ENCODE results near the gene SLC25A33. TPM values are rescaled to one million over a fixed set of nuclear protein-coding genes. Genes with fewer than 3 reads are reported as not detected.

The SLC25A33 gene
- total RNA-seq, 1 donor from 2014 or later = 6.6 TPM

GRCh38 chr1:9607352-9607751, 68.1 kb downstream of the SLC25A33 start:
- no peaks in the 10 kb centered on the region for H3K4me1 Mint-ChIP-seq (ENCODE audit: low read depth)
- H3K4me3 Mint-ChIP-seq (ENCODE audit: unreplicated experiment) = no peak overlapping the region
- no peaks in the 10 kb centered on the region for H3K27me3 Mint-ChIP-seq (ENCODE audit: low read depth)
- H3K27ac Mint-ChIP-seq (ENCODE audit: unreplicated experiment) = no peak overlapping the region
- TF ChIP-seq CTCF (IDR thresholded peaks at IDR 0.05) = no peak
- H3K9me3 Mint-ChIP-seq (ENCODE audit: low read depth) = no peaks in the 10 kb centered on the region
- peaks cover 6% of the 10 kb centered on the region for H3K36me3 Mint-ChIP-seq (ENCODE audit: low read depth)
- no peak for DNase-seq (ENCODE audit: low spot score)

GRCh38 chr1:9609998-9610397, 70.7 kb downstream of the SLC25A33 start:
- H3K9me3 Mint-ChIP-seq (ENCODE audit: low read depth) = no peaks in the 10 kb centered on the region
- no peak for DNase-seq (ENCODE audit: low spot score)
- H3K27ac Mint-ChIP-seq (ENCODE audit: unreplicated experiment) = no peak overlapping the region
- no peaks in the 10 kb centered on the region for H3K4me1 Mint-ChIP-seq (ENCODE audit: low read depth)
- H3K27me3 Mint-ChIP-seq (ENCODE audit: low read depth) = no peaks in the 10 kb centered on the region
- H3K36me3 Mint-ChIP-seq (ENCODE audit: low read depth) = peaks cover 8% of the 10 kb centered on the region
- TF ChIP-seq CTCF (IDR thresholded peaks at IDR 0.05) = no peak
- no peak overlapping the region for H3K4me3 Mint-ChIP-seq (ENCODE audit: unreplicated experiment)

GRCh38 chr1:9610548-9610947, 71.3 kb downstream of the SLC25A33 start:
- peaks cover 8% of the 10 kb centered on the region for H3K36me3 Mint-ChIP-seq (ENCODE audit: low read depth)
- H3K27me3 Mint-ChIP-seq (ENCODE audit: low read depth) = no peaks in the 10 kb centered on the region
- H3K27ac Mint-ChIP-seq (ENCODE audit: unreplicated experiment) = no peak overlapping the region
- no peaks in the 10 kb centered on the region for H3K4me1 Mint-ChIP-seq (ENCODE audit: low read depth)
- no peak for DNase-seq (ENCODE audit: low spot score)
- no peaks in the 10 kb centered on the region for H3K9me3 Mint-ChIP-seq (ENCODE audit: low read depth)
- TF ChIP-seq CTCF (IDR thresholded peaks at IDR 0.05) = no peak
- H3K4me3 Mint-ChIP-seq (ENCODE audit: unreplicated experiment) = no peak overlapping the region

DNA sequence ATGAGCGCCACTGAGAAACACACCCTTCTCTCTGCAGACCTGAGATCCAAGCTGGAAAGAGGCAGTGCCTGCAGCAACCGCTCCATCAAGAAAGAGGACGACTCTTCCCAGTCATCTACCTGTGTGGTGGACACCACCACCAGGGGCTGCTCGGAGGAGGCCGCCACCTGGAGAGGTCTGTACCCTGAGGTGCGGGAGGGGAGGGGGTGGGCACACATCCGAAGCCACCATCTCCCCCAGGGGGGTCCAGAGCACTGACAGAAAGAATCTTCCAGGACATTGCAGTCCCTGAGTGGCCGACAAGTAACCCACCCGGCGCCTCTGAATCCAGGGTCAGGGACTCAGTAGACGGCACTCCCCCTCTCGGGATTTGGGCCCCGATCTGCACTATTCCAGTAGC, 72.5 kb downstream of the SLC25A33 start:
- Mint-ChIP-seq H3K36me3 (ENCODE audit: low read depth) (peaks cover 8% of the 10 kb centered on the region), H3K4me3 (ENCODE audit: unreplicated experiment) (no peak overlapping the region), H3K9me3 (ENCODE audit: low read depth) (no peaks in the 10 kb centered on the region), H3K4me1 (ENCODE audit: low read depth) (no peaks in the 10 kb centered on the region), H3K27ac (ENCODE audit: unreplicated experiment) (no peak overlapping the region), H3K27me3 (ENCODE audit: low read depth) (no peaks in the 10 kb centered on the region)
- DNase-seq (ENCODE audit: low spot score) = no peak
- no peak for TF ChIP-seq CTCF (IDR thresholded peaks at IDR 0.05)

GRCh38 chr1:9612162-9612845, 73.0 kb downstream of the SLC25A33 start:
- no peak for DNase-seq (ENCODE audit: low spot score)
- Mint-ChIP-seq H3K4me1 (ENCODE audit: low read depth) (no peaks in the 10 kb centered on the region), H3K9me3 (ENCODE audit: low read depth) (no peaks in the 10 kb centered on the region), H3K4me3 (ENCODE audit: unreplicated experiment) (no peak overlapping the region), H3K36me3 (ENCODE audit: low read depth) (peaks cover 8% of the 10 kb centered on the region), H3K27me3 (ENCODE audit: low read depth) (no peaks in the 10 kb centered on the region), H3K27ac (ENCODE audit: unreplicated experiment) (no peak overlapping the region)
- TF ChIP-seq CTCF (IDR thresholded peaks at IDR 0.05) = no peak
